OCI-LY7 (cell line): Measurements from ENCODE around the gene NUDCD3. TPM values are rescaled to one million over a fixed set of nuclear protein-coding genes. Genes with fewer than 3 reads are reported as not detected.
"Not testable (repeated sequence)": the region's sequence is repeated elsewhere in the genome, so short reads cannot be mapped to it uniquely, and the experiment has no call there.

Experiments
- BruUV-seq: library from RNA; stranded (reverse); fragments of 400-500 nt; replicated peaks from 2 replicates; lab custom pipeline; 2021; lab: Mats Ljungman, UMichigan
- CTCF ChIA-PET: fragments of 300-600 bp; sonication (Branson Sonifier 250); formaldehyde crosslinking; loops from one replicate; lab custom pipeline; 2022; ENCODE audit warnings: antibody characterized with exemption; ENCODE audit not compliant: unreplicated experiment; lab: Charles Lee
- POLR2A ChIA-PET: fragments of 300-600 bp; sonication (Branson Sonifier 250); formaldehyde crosslinking; loops from one replicate; lab custom pipeline; 2022; ENCODE audit warnings: antibody characterized with exemption; lab: Charles Lee
- DNase-seq: peaks from one replicate; pipeline ENCODE4 v3.0.0-alpha.2; 2015; ENCODE audit warnings: low spot score
- H2AFZ ChIP-seq: fragments of 200-600 bp; sonication (generic), shearing (Covaris generic); 2 replicates; pipeline ENCODE4 v1.6.1; 2014; ENCODE audit warnings: mild to moderate bottlenecking, antibody characterized with exemption, low read length, moderate library complexity
- H3K27ac ChIP-seq: fragments of 200-600 bp; sonication (generic); 2 replicates; pipeline ENCODE4 v1.5.1; 2014; ENCODE audit warnings: mixed run types, low read depth, mild to moderate bottlenecking, moderate library complexity, low read length, inconsistent platforms; ENCODE audit not compliant: poor library complexity, severe bottlenecking
- H3K36me3 ChIP-seq: fragments of 200-600 bp; sonication (generic); 2 replicates; pipeline ENCODE4 v1.6.1; 2014; ENCODE audit warnings: mild to moderate bottlenecking, antibody characterized with exemption, low read length, moderate library complexity, mixed read lengths; ENCODE audit not compliant: insufficient read depth
- H3K4me1 ChIP-seq: fragments of 200-600 bp; sonication (generic); 2 replicates; pipeline ENCODE4 v1.5.1; 2014; ENCODE audit warnings: mild to moderate bottlenecking, low read length; ENCODE audit not compliant: insufficient read depth, poor library complexity, severe bottlenecking
- H3K4me2 ChIP-seq: fragments of 200-600 bp; sonication (generic); 2 replicates; pipeline ENCODE4 v1.6.1; 2014; ENCODE audit warnings: mild to moderate bottlenecking, low read length
- H3K4me3 ChIP-seq: fragments of 200-600 bp; sonication (generic); 2 replicates; pipeline ENCODE4 v1.5.1; 2014; ENCODE audit warnings: mild to moderate bottlenecking, low read depth, low read length; ENCODE audit not compliant: poor library complexity, severe bottlenecking
- H3K79me2 ChIP-seq: fragments of 200-600 bp; sonication (generic); 2 replicates; pipeline ENCODE4 v1.6.1; 2016; ENCODE audit warnings: low read depth, mild to moderate bottlenecking, low read length, moderate library complexity, mixed read lengths; ENCODE audit not compliant: insufficient read depth
- H3K9me2 ChIP-seq: fragments of 200-600 bp; sonication (generic); 2 replicates; pipeline ENCODE4 v1.6.1; 2016; ENCODE audit warnings: mild to moderate bottlenecking, low read length, mixed read lengths; ENCODE audit not compliant: insufficient read depth
- H3K9me3 ChIP-seq: fragments of 200-600 bp; sonication (generic); 2 replicates; pipeline ENCODE4 v1.6.1; 2014; ENCODE audit warnings: mild to moderate bottlenecking, mixed run types, low read length, mixed read lengths
- H4K20me1 ChIP-seq: fragments of 200-600 bp; sonication (generic); 2 replicates; pipeline ENCODE4 v1.6.1; 2014; ENCODE audit warnings: mild to moderate bottlenecking, antibody characterized with exemption, low read length, moderate library complexity, mixed read lengths; ENCODE audit not compliant: insufficient read depth
- CTCF ChIP-seq: fragments of 200-600 bp; sonication (generic); conservative IDR thresholded peaks from 2 replicates; pipeline ENCODE4 v1.5.1; 2014; ENCODE audit warnings: mild to moderate bottlenecking, antibody characterized with exemption, low read length, moderate library complexity, mixed read lengths
- EZH2phosphoT487 ChIP-seq: fragments of 200-600 bp; sonication (generic); IDR thresholded peaks from 2 replicates; pipeline ENCODE4 v1.6.1; 2018; ENCODE audit warnings: low read depth, borderline replicate concordance, mild to moderate bottlenecking, mixed run types, antibody characterized with exemption, low read length, moderate library complexity, mixed read lengths
- intact Hi-C: fragments of 100-400 bp; cut with micrococcal nuclease; formaldehyde crosslinking; loops from one replicate; pipeline ENCODE4 v1.10.0; 2022; ENCODE audit not compliant: unreplicated experiment
- total RNA-seq, 2 experiments: library from RNA; depleted of rRNA in 1 of 2; stranded (reverse); fragments of >200 nt in 1 of 2; shearing (Covaris generic) in 1 of 2; gene quantifications; 2 replicates each; pipeline ENCODE4 v1.2.3, GENCODE V29; 2014 to 2022

Gene NUDCD3
- total RNA-seq, 2 experiments from 2014 or later, result 57.0 to 108 TPM

- Histone ChIP-seq H3K9me2 (no peaks in the 10 kb centered on the region), H2AFZ (no peak overlapping the region), H3K9me3 (no peaks in the 10 kb centered on the region), H3K36me3 (peaks cover 61% of the 10 kb centered on the region), H3K4me1 (peaks cover 57% of the 10 kb centered on the region), H3K4me2 (peak overlapping the region; percentile 71), H3K27ac (peak overlapping the region; percentile 83), H3K4me3 (peak overlapping the region; percentile 45), H4K20me1 (no peaks in the 10 kb centered on the region), H3K79me2 (peaks cover 32% of the 10 kb centered on the region; the same call in 1 of the 2 replicates)
- DNase-seq, result no peak
- POLR2A ChIA-PET, result interaction anchor here (0.7 to 0.8 kb wide), 3 partner anchors 9 to 331 kb away, joined by 3 to 4 read pairs (median 3); no protein-coding TSS in a partner anchor
- no peak for TF ChIP-seq CTCF
- no peak for TF ChIP-seq EZH2phosphoT487
- CTCF ChIA-PET, result interaction anchor here (1.1 kb wide), 1 partner anchor 45 kb away, joined by 3 read pairs; no protein-coding TSS in a partner anchor
- no TSS peak for BruUV-seq
- intact Hi-C loops, result no loop called here
Observed at GRCh38 chr7:44430054-44430453, 60.4 kb downstream of the NUDCD3 start.

- POLR2A ChIA-PET, H4K20me1 ChIP-seq, H2AFZ ChIP-seq, H3K9me2 ChIP-seq, H3K27ac ChIP-seq, H3K4me3 ChIP-seq, CTCF ChIA-PET, H3K9me3 ChIP-seq, H3K4me2 ChIP-seq, BruUV-seq, intact Hi-C loops, DNase-seq: not testable (repeated sequence)
- Histone ChIP-seq H3K36me3 (peaks cover 43% of the 10 kb centered on the region), H3K79me2 (peaks cover 15% of the 10 kb centered on the region; the same call in 1 of the 2 replicates), H3K4me1 (peaks cover 23% of the 10 kb centered on the region)
Observed at GRCh38 chr7:44424762-44425161, 65.7 kb downstream of the NUDCD3 start.

DNA sequence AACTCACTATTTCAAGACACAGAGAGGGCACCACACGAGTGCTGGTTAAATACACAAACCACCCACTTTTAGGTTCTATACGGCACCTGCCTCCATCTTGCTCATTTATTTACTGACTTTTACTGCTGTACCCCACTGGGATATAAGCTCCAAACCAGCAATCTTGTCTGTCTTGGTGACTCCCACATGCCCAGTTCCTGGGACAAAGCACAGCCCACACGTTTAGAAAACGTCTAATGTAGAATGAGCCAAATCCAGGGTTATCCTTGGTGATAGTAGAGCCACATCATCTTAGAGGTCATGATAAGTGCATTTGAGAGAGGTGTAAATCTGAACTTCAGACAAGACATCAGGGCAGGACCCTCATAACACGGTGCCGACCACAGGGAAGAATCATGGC is 73.5 kb downstream of the NUDCD3 start:
- CTCF ChIA-PET, result no interaction called here
- POLR2A ChIA-PET, result interaction anchor here (0.7 to 2.1 kb wide), 2 partner anchors 15 to 144 kb away, joined by 3 to 9 read pairs; no protein-coding TSS in a partner anchor
- intact Hi-C loops, result no loop called here
- Histone ChIP-seq H3K4me2 (no peak overlapping the region), H3K4me3 (no peak overlapping the region), H3K27ac (no peak overlapping the region), H3K9me3 (peaks cover 4% of the 10 kb centered on the region), H2AFZ (no peak overlapping the region), H3K9me2 (no peaks in the 10 kb centered on the region), H3K36me3 (peaks cover 46% of the 10 kb centered on the region), H3K4me1 (peaks cover 16% of the 10 kb centered on the region), H3K79me2 (no peaks in the 10 kb centered on the region), H4K20me1 (no peaks in the 10 kb centered on the region)
- no peak for DNase-seq
- TF ChIP-seq CTCF (no peak), EZH2phosphoT487 (no peak)
- BruUV-seq, result no TSS peak
